ENCODE measurements around the gene TSPAN14.
A peak's percentile ranks its signal among the peaks of the same experiment; 100 is the strongest.

TSPAN14 gene

GRCh38 chr10:80509108-80509402 is 54.9 kb downstream of the TSPAN14 start:
- DNase-seq: no peak

GRCh38 chr10:80509403-80510161 is 55.5 kb downstream of the TSPAN14 start:
- no peak for DNase-seq

GRCh38 chr10:80512031-80512526 is 58.0 kb downstream of the TSPAN14 start:
- DNase-seq: no peak

GRCh38 chr10:80513106-80513505 is 59.0 kb downstream of the TSPAN14 start:
- no peak for DNase-seq

GRCh38 chr10:80515511-80515910 is 61.4 kb downstream of the TSPAN14 start:
- no peak for DNase-seq

GRCh38 chr10:80515941-80516340 is 61.8 kb downstream of the TSPAN14 start:
- no peak for DNase-seq

GRCh38 chr10:80516506-80517075 is 62.5 kb downstream of the TSPAN14 start:
- no peak for DNase-seq

GRCh38 chr10:80517416-80518142 is 63.5 kb downstream of the TSPAN14 start:
- DNase-seq: no peak

- no peak for DNase-seq
Observed at GRCh38 chr10:80518143-80518806, 64.2 kb downstream of the TSPAN14 start.

- no peak for DNase-seq
Observed at GRCh38 chr10:80518807-80519360, 64.8 kb downstream of the TSPAN14 start.

- no peak for DNase-seq
Observed at GRCh38 chr10:80519936-80520650, 66.0 kb downstream of the TSPAN14 start.

GRCh38 chr10:80520661-80521470 is 66.8 kb downstream of the TSPAN14 start:
- no peak for DNase-seq

- DNase-seq: no peak
Observed at GRCh38 chr10:80522756-80523363, 68.8 kb downstream of the TSPAN14 start.

GRCh38 chr10:80523773-80524172 is 69.7 kb downstream of the TSPAN14 start:
- no peak for DNase-seq

- DNase-seq: no peak
Observed at GRCh38 chr10:80524190-80524909, 70.2 kb downstream of the TSPAN14 start.

- DNase-seq: no peak
Observed at GRCh38 chr10:80526218-80526617, 72.1 kb downstream of the TSPAN14 start.

GRCh38 chr10:80526742-80527141 is 72.6 kb downstream of the TSPAN14 start:
- no peak for DNase-seq

- DNase-seq: no peak
Observed at GRCh38 chr10:80528185-80528700, 74.1 kb downstream of the TSPAN14 start.

GRCh38 chr10:80528901-80529300 is 74.8 kb downstream of the TSPAN14 start:
- DNase-seq: no peak

- DNase-seq: peak; percentile 7
Observed at GRCh38 chr10:80529604-80530003, 75.5 kb downstream of the TSPAN14 start.

Measured in effector CD8-positive, alpha-beta T cell (primary cell).